ENCODE results near the gene CNGA1. TPM values are rescaled to one million over a fixed set of nuclear protein-coding genes. Genes with fewer than 3 reads are reported as not detected.
A peak's percentile ranks its signal among the peaks of the same experiment; 100 is the strongest.

Gene CNGA1
- not detected for total RNA-seq (ENCODE audit: unreplicated experiment)
- long read RNA-seq, partial matches to known transcripts: 0 of 1 reads
- long read RNA-seq, other reads (novel, unspliced or antisense): 1 of 1 reads

DNA sequence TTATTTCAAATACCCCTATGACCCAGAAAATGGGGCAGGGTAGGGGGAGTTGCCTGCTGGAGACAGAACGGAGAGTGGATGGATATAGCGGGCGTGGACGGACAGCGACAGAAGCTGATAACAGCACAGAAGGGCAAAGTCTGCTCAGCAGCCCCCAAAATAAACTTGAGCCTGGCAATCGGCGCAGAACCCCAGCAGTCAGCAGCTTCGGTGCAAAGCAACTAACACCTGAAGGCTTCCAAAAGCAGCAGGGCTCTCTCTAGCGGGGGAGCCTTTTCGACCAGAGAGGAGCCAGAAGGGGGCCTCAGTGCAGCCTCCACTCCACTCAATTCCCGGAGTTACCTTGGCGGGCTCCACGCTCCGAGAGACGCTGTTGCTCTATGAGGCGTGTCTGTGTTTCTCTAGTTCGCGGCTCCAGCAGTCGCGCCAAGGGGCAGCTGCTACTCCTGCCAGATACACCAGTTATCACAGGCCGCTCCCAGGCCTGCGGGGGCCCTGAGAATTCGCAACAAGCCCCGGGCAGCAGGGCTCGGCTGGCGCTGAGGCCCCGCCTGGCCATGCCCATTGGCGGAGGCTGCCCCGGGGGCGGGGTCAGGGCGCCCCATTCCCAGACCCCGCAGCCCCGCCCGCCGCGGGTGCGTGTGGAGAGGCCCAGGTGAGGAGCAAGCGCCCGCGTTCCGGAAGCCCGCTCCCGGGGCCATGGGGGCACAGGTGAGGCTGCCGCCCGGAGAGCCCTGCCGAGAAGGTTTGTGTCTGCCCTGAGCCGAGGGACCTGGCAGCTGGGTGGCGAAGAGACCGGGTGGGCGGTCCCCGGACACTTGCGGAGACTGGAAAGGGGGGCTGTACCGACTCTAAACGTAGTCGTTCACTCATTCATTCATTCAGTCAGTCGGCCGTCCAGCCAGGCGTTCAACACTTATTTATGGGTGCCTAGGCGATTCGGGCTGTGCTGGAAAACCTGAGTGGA lies at the start of gene CNGA1, which contains the start of gene NIPAL1:
TSS of gene CNGA1 (minus strand) at position 541 of the 967 bp plus-strand sequence. CDS start 63,992 bp downstream, outside the sequence.
TSS of gene NIPAL1 (plus strand) at position 632 of the 967 bp plus-strand sequence. CDS start at position 700, 68 bp downstream.
- Mint-ChIP-seq H3K27me3 (ENCODE audit: unreplicated experiment) (peaks cover 3% of the 10 kb centered on the region), H3K27ac (ENCODE audit: unreplicated experiment) (no peak within 1 kb of the TSS)

DNA sequence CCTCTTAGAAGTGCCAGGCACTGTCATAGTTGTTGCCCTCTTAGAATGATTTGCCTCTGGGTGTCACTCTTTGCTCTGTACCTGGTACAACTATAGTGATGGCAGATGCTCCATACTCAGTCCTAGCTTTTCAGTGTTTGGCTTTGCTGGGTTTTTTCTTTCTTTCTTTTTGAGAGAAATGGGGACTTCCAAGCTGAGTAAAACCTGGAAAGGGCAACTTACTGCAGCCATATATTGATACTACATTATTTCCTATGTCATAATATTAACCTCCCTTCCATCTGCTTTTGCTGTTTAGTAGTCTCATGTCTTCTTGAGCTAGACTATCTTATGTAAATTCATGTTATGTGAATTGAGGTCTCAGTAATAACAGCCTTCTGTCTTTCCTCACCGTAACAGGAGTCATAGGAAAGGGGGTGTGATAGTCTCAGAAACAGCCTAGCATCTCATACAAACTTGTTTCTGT lies 49.1 kb upstream of the CNGA1 start:
- Mint-ChIP-seq H3K4me3 (ENCODE audit: unreplicated experiment) (no peak overlapping the region), H3K27me3 (ENCODE audit: unreplicated experiment) (no peaks in the 10 kb centered on the region), H3K36me3 (ENCODE audit: unreplicated experiment) (peaks cover 3% of the 10 kb centered on the region), H3K4me1 (ENCODE audit: low read depth, unreplicated experiment) (no peaks in the 10 kb centered on the region), H3K27ac (ENCODE audit: unreplicated experiment) (no peak overlapping the region), H3K9me3 (ENCODE audit: unreplicated experiment) (peaks cover 9% of the 10 kb centered on the region)
- no peak for DNase-seq
- TF ChIP-seq, protein P1, sequence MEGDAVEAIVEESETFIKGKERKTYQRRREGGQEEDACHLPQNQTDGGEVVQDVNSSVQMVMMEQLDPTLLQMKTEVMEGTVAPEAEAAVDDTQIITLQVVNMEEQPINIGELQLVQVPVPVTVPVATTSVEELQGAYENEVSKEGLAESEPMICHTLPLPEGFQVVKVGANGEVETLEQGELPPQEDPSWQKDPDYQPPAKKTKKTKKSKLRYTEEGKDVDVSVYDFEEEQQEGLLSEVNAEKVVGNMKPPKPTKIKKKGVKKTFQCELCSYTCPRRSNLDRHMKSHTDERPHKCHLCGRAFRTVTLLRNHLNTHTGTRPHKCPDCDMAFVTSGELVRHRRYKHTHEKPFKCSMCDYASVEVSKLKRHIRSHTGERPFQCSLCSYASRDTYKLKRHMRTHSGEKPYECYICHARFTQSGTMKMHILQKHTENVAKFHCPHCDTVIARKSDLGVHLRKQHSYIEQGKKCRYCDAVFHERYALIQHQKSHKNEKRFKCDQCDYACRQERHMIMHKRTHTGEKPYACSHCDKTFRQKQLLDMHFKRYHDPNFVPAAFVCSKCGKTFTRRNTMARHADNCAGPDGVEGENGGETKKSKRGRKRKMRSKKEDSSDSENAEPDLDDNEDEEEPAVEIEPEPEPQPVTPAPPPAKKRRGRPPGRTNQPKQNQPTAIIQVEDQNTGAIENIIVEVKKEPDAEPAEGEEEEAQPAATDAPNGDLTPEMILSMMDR (IDR thresholded peaks at IDR 0.05; ENCODE audit: partially characterized antibody, unreplicated experiment): no peak

More for the DNA sequence above, at the start of gene CNGA1, which contains the start of gene NIPAL1:
- TF ChIP-seq, protein P1 (IDR thresholded peaks at IDR 0.05; ENCODE audit: partially characterized antibody, unreplicated experiment): no peak
- Mint-ChIP-seq H3K4me3 (ENCODE audit: unreplicated experiment) (peak within 1 kb of the TSS; percentile 87), H3K4me1 (ENCODE audit: low read depth, unreplicated experiment) (peaks cover 2% of the 10 kb centered on the region), H3K9me3 (ENCODE audit: unreplicated experiment) (peaks cover 6% of the 10 kb centered on the region), H3K36me3 (ENCODE audit: unreplicated experiment) (no peaks in the 10 kb centered on the region)
- DNase-seq: peak; percentile 81

DNA sequence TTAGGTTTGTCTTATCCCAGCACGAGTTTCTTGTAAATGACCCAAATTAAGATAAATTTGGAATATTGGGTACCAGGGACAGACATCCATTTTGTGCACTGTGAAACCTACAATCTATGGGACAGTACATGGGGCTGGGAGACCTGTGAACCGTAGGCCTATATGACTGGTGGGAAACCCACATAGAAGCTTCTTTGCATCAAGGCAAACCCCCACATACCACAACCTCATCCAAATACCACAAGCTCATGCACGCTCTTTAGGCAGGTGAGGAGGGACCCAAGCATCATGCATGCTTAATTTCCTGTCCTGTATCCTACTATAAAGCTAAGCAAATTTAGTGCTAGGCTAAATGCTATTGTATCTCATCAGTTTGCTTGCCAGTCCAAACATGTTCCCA lies 47.9 kb upstream of the CNGA1 start:
- Mint-ChIP-seq H3K4me3 (ENCODE audit: unreplicated experiment) (no peak overlapping the region), H3K9me3 (ENCODE audit: unreplicated experiment) (peaks cover 9% of the 10 kb centered on the region), H3K4me1 (ENCODE audit: low read depth, unreplicated experiment) (no peaks in the 10 kb centered on the region), H3K27me3 (ENCODE audit: unreplicated experiment) (no peaks in the 10 kb centered on the region), H3K27ac (ENCODE audit: unreplicated experiment) (no peak overlapping the region), H3K36me3 (ENCODE audit: unreplicated experiment) (peaks cover 7% of the 10 kb centered on the region)
- no peak for DNase-seq
- TF ChIP-seq, protein P1 (IDR thresholded peaks at IDR 0.05; ENCODE audit: partially characterized antibody, unreplicated experiment): no peak

DNA sequence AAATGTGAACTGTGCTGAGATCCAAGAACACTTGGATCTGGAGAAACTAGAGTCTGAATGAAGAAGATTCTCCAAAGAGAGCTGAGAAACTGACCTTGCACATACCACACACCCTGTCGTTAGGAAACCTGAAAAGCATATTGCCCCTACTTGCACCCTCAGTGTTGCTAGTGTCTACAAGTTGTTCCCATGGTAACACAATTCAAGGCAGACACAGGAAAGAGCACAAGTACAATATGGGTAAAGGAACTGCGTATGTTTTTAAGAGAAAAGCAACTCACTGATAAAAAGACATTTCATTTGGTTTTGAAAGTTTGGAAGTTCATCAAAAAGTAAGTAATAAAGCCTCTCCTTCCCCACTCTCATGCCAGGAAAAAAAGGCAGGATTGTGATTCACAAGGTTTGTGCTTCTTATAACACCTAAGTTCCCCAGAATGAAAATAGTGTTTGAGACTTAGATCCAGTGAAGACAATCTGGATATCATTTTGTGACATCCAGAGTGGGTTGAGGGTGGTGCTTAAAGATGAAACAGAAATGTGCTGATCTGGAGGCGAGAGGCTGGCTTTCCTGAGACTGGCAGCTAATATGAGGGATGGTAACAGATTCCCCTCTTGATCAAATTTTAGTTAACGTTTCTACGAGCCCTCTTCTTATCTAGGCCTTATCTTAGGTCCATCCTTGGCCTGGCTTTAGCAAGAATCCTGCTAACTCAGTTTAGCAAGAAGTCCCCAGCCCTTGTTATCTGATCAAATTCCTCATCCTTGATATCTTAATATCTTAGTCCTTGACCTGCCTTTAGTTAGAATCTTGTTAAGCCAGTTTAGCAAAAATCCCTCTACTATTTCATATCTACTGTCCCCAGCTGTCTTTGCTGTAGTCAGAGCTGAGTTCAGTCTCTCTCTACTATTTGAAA lies 42.4 kb upstream of the CNGA1 start:
- TF ChIP-seq, protein P1 (IDR thresholded peaks at IDR 0.05; ENCODE audit: partially characterized antibody, unreplicated experiment): no peak
- no peaks in the 10 kb centered on the region for H3K27me3 Mint-ChIP-seq (ENCODE audit: unreplicated experiment)
- no peak overlapping the region for H3K4me3 Mint-ChIP-seq (ENCODE audit: unreplicated experiment)
- H3K4me1 Mint-ChIP-seq (ENCODE audit: low read depth, unreplicated experiment): no peaks in the 10 kb centered on the region
- peaks cover 9% of the 10 kb centered on the region for H3K9me3 Mint-ChIP-seq (ENCODE audit: unreplicated experiment)
- DNase-seq: no peak
- peaks cover 7% of the 10 kb centered on the region for H3K36me3 Mint-ChIP-seq (ENCODE audit: unreplicated experiment)
- no peak overlapping the region for H3K27ac Mint-ChIP-seq (ENCODE audit: unreplicated experiment)
